GM12878 (cell line): ENCODE results near the gene MEGF6. TPM values are rescaled to one million over a fixed set of nuclear protein-coding genes. Genes with fewer than 3 reads are reported as not detected.

ENCODE experiments used
- ATAC-seq: fragments of 200-7000 bp; cut with Tn5 transposase; 3 replicates; pipeline ENCODE4 v1.9.1; 2020; ENCODE audit warnings: mild to moderate bottlenecking, moderate library complexity
- BruUV-seq: library from RNA; stranded (reverse); fragments of 400-500 nt; replicated peaks from 2 replicates; lab custom pipeline; 2021; lab: Mats Ljungman, UMichigan
- CTCF ChIA-PET: fragments of 300-600 bp; sonication (Branson Sonifier 250); formaldehyde crosslinking; extraction: SDS; loops from one replicate; lab custom pipeline; 2021; ENCODE audit warnings: inconsistent platforms; lab: Yijun Ruan, JAX
- POLR2A ChIA-PET: fragments of 350-600 bp; formaldehyde crosslinking; extraction: SDS; loops from one replicate; lab custom pipeline; 2021; ENCODE audit warnings: inconsistent platforms; lab: Charles Lee
- RAD21 ChIA-PET: fragments of 300-600 bp; sonication (Branson Sonifier 250); formaldehyde crosslinking; loops from one replicate; lab custom pipeline; 2023; ENCODE audit warnings: antibody characterized with exemption; ENCODE audit not compliant: unreplicated experiment; lab: Charles Lee
- SMC1A ChIA-PET: fragments of 300-600 bp; sonication (Branson Sonifier 250); formaldehyde crosslinking; loops from one replicate; lab custom pipeline; 2023; ENCODE audit not compliant: unreplicated experiment, uncharacterized antibody; lab: Charles Lee
- DNase-seq: peaks from one replicate; pipeline ENCODE4 v3.0.0-alpha.2; 2011; ENCODE audit warnings: low read depth, low spot score
- FAIRE-seq: peaks from 3 replicates; lab custom pipeline; 2011; peaks lifted over from hg19 to GRCh38; lab: Jason Lieb, UNC
- H2AFZ ChIP-seq: 2 replicates; pipeline ENCODE4 v1.6.0; 2011; ENCODE audit warnings: low read depth, low read length, control low read depth; ENCODE audit not compliant: control insufficient read depth
- H3K27ac ChIP-seq: 2 replicates; pipeline ENCODE4 v1.5.1; 2011; ENCODE audit warnings: control low read depth; ENCODE audit not compliant: control insufficient read depth, insufficient read depth
- H3K27me3 ChIP-seq, 2 experiments: replicated peaks in 1 of 2; 2 replicates each; pipeline versions ENCODE4 v1.6.0 to v1.6.1; 2011; ENCODE audit warnings: low read length in 1 of 2; ENCODE audit not compliant: control insufficient read depth in 2 of 2, insufficient read depth in 2 of 2
- H3K36me3 ChIP-seq, 2 experiments: 2 replicates each; pipeline ENCODE4 v1.5.1; 2011; ENCODE audit warnings: low read length in 1 of 2; ENCODE audit not compliant: control insufficient read depth in 2 of 2, insufficient read depth in 2 of 2
- H3K4me1 ChIP-seq: 2 replicates; pipeline ENCODE4 v1.6.1; 2011; ENCODE audit warnings: mild to moderate bottlenecking, low read length, moderate library complexity, mixed read lengths; ENCODE audit not compliant: control insufficient read depth, insufficient read depth
- H3K4me2 ChIP-seq: 2 replicates; pipeline ENCODE4 v1.6.0; 2011; ENCODE audit warnings: control low read depth; ENCODE audit not compliant: control insufficient read depth, insufficient read depth
- H3K4me3 ChIP-seq: fragments of 200-600 bp; sonication (generic); 2 replicates; pipeline ENCODE4 v1.5.1; 2016
- H3K79me2 ChIP-seq: 2 replicates; pipeline ENCODE4 v1.6.0; 2011; ENCODE audit warnings: low read length; ENCODE audit not compliant: control insufficient read depth, insufficient read depth
- H3K9ac ChIP-seq: 2 replicates; pipeline ENCODE4 v1.8.0; 2011; ENCODE audit warnings: low read length, control low read depth, mixed read lengths; ENCODE audit not compliant: control insufficient read depth, insufficient read depth
- H3K9me3 ChIP-seq: replicated peaks from 3 replicates; pipeline ENCODE4 v1.5.1; 2011; ENCODE audit warnings: mild to moderate bottlenecking, low read length; ENCODE audit not compliant: control insufficient read depth, insufficient read depth
- H4K20me1 ChIP-seq: 2 replicates; pipeline ENCODE4 v1.6.0; 2011; ENCODE audit not compliant: control insufficient read depth, insufficient read depth
- BRCA1 ChIP-seq: IDR thresholded peaks from 2 replicates; pipeline ENCODE4 v1.6.1; 2011; ENCODE audit warnings: low read depth, low read length, improper control_type of control experiment
- CTCF ChIP-seq, 3 experiments: IDR thresholded peaks in 2 of 3; conservative IDR thresholded peaks in 1 of 3; 2 replicates each; pipeline ENCODE4 v1.5.1; 2011; ENCODE audit warnings: low read depth in 3 of 3, low read length in 3 of 3, mild to moderate bottlenecking in 3 of 3, control low read depth in 2 of 3, moderate library complexity in 2 of 3, inconsistent platforms in 1 of 3, mixed read lengths in 1 of 3; ENCODE audit not compliant: control insufficient read depth in 2 of 3, insufficient read depth in 1 of 3; ENCODE audit errors: extremely low read depth in 1 of 3
- POLR2AphosphoS5 ChIP-seq: IDR thresholded peaks from 2 replicates; pipeline ENCODE4 v1.6.1; 2011; ENCODE audit warnings: mild to moderate bottlenecking, low read length, inconsistent platforms
- USF1 ChIP-seq: IDR thresholded peaks from 2 replicates; pipeline ENCODE4 v1.6.1; 2011; ENCODE audit warnings: borderline replicate concordance, low read depth, mild to moderate bottlenecking, moderate library complexity, mixed read lengths, low read length; ENCODE audit not compliant: insufficient read depth; ENCODE audit errors: extremely low read length
- ZNF217 ChIP-seq: fragments of 450-650 bp; IDR thresholded peaks from 2 replicates; pipeline ENCODE4 v1.6.1; 2017; ENCODE audit warnings: antibody characterized with exemption, mild to moderate bottlenecking
- WGBS: methylation state at CpG from one replicate; pipeline ENCODE4 v1.1.6; 2016; ENCODE audit warnings: low lambda C conversion rate; ENCODE audit not compliant: insufficient replicate concordance, insufficient coverage; ENCODE audit errors: missing lambda C conversion rate; 5-methylcytosine and 5-hydroxymethylcytosine counted together
- in situ Hi-C: fragments of 300-500 bp; cut with MboI; formaldehyde crosslinking; loops from 9 replicates; pipeline ENCODE4 v1.14.3; 2018; ENCODE audit warnings: mixed read lengths
- intact Hi-C: fragments of 100-400 bp; cut with micrococcal nuclease; formaldehyde crosslinking; loops from one replicate; pipeline ENCODE4 v1.14.2; 2022; ENCODE audit not compliant: unreplicated experiment
- polyA plus RNA-seq, 11 experiments: library from polyadenylated mRNA; depleted of rRNA in 4 of 11; unstranded in 6 of 11; stranded (reverse) in 5 of 11; fragments of >200 nt; fragmentation: Nextera tagmentation in 4 of 11; fragmentation: Illumina TruSeq in 1 of 11; extraction: Ambion mirVana in 4 of 11; extraction: Trizol in 1 of 11; gene quantifications; 1 replicate in 1 of 11; 2 replicates in 10 of 11; pipeline versions ENCODE4 v1.2.1 to v1.2.3, GENCODE V29; 2011 to 2016; ENCODE audit warnings: inconsistent platforms in 2 of 11, missing spikeins in 2 of 11, low read depth in 1 of 11
- total RNA-seq, 4 experiments: library from RNA; depleted of rRNA in 3 of 4; stranded (reverse); fragments of >200 nt in 3 of 4; fragmentation: Illumina TruSeq in 1 of 4; extraction: Trizol in 1 of 4; gene quantifications; 2 replicates each; pipeline versions ENCODE4 v1.2.1 to v1.2.3, GENCODE V29; 2013 to 2021

Gene MEGF6
- total and polyA plus RNA-seq, 10 of the 15 experiments (the other 5 are each of a cell fraction or from before 2014, with no cell fraction given) = 0.03 to 0.41 TPM; not detected in 8

GRCh38 chr1:3453891-3454810 is 157.2 kb downstream of the MEGF6 start, which contains the start of gene ARHGEF16:
Gene ARHGEF16 (plus strand): TSS chr1:3454665. CDS start chr1:3463085, 8,420 bp downstream.
- SMC1A ChIA-PET = no interaction called here
- POLR2A ChIA-PET = no interaction called here
- Histone ChIP-seq H3K9me3 (no peaks in the 10 kb centered on the region), H3K27ac (no peak within 1 kb of the TSS), H3K36me3 (no peaks in the 10 kb centered on the region), H3K4me2 (no peak within 1 kb of the TSS), H3K4me3 (no peak within 1 kb of the TSS), H3K79me2 (no peaks in the 10 kb centered on the region), H3K4me1 (no peaks in the 10 kb centered on the region), H4K20me1 (no peaks in the 10 kb centered on the region), H3K9ac (no peak within 1 kb of the TSS), H3K27me3 (no peaks in the 10 kb centered on the region), H2AFZ (no peak within 1 kb of the TSS)
- intact Hi-C loops = loop anchor here (1.0 kb wide), 2 partner anchors 30 to 165 kb away; no protein-coding TSS in a partner anchor
- 13% methylated on average over 35 of the region's 84 CpGs for WGBS
- peak; percentile 39; the same call in 2 of the 3 replicates for ATAC-seq
- no peak for FAIRE-seq
- TF ChIP-seq CTCF (IDR thresholded peaks at IDR 0.05 in 2 of 3, conservative IDR thresholded peaks at IDR 0.05 in 1 of 3; ENCODE audit: control insufficient read depth in 2 of 3, extremely low read depth in 1 of 3, insufficient read depth in 1 of 3, low read depth in 3 of 3, low read length in 3 of 3) (0 out of 6 replicates have a peak, but pooled peaks of 1 of the 3 experiments have one; percentile 2), USF1 (peak; percentile 36), ZNF217 (no peak), BRCA1 (no peak), POLR2AphosphoS5 (no peak)
- no peak for DNase-seq
- RAD21 ChIA-PET = no interaction called here
- in situ Hi-C loops = loop anchor here (5.0 kb wide), 1 partner anchor 163 kb away; no protein-coding TSS in a partner anchor
- CTCF ChIA-PET = interaction anchor here (1.5 to 2.5 kb wide), 3 partner anchors 31 to 167 kb away, joined by 8 to 23 read pairs (median 21); no protein-coding TSS in a partner anchor
- no TSS peak for BruUV-seq
